DMS53 treated with DMSO at 0.1 percent for 48 hours (cell line): ENCODE measurements around the gene NAA15.
"Not testable (repeated sequence)": the region's sequence is repeated elsewhere in the genome, so short reads cannot be mapped to it uniquely, and the experiment has no call there.

Source experiments
- DNase-seq: peaks from one replicate; lab custom pipeline; 2025; ENCODE audit not compliant: unreplicated experiment; lab: John Stamatoyannopoulos, UW

The NAA15 gene

DNA sequence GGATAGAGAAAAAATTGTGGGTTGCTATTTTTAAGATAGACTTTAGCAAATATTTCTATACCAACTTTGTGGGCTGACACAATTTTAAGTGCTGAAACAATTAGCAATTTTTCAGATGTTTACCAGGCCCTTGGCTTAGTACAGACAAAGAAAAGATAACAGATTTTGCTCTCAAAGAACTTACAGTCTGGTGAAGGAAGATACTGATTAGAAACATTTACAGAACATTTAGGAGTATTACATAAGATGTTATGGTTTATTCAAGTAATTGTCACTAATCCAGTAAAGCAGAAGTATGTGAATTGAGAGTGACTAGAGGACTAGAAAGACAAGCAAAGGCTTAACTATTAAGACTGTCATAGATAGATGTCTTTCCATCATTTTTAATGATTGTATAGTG, 36.3 kb downstream of the NAA15 start:
- DNase-seq, result no peak

DNA sequence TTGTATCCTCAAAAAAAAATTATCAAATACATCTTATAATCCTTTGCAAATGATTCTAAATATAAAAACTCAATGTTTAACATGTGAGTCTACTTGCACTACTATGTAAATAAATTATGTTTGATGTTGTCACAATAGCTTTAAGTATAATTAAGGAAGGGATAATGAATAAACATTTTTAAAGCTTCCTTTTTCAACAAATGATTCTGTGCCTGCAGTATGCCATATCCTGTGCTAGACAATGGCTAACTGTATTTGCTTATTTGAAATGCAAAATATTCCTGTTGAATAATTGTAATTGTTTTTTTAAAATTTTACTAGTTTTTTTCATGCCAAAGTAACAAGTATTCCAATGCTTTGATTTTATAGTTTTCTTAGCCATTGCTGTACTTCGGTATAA, 60.0 kb downstream of the NAA15 start:
- DNase-seq, result no peak

- DNase-seq, result no peak
Observed at GRCh38 chr4:139367421-139368090, 66.3 kb downstream of the NAA15 start.

DNA sequence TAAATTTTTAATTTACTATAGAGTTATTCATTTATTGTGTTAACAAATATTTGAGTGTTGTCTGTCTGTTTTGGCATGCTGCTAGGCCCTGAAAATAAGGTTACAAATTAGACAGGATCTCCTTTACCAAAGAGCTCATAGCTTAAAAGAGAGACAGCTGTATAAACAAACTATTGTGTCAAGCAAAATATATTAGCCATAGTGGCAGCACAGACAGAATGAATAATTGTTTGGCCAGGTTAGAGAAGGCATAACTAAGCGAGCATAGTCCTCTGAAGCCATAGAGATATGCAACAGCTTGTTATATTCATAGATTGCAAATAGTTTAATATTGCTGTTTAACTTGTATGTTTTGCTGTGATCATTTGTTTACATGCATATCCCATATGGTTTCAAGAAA, 67.7 kb downstream of the NAA15 start:
- DNase-seq, result peak; percentile 90

GRCh38 chr4:139374251-139374650, 72.9 kb downstream of the NAA15 start:
- DNase-seq, result no peak

DNA sequence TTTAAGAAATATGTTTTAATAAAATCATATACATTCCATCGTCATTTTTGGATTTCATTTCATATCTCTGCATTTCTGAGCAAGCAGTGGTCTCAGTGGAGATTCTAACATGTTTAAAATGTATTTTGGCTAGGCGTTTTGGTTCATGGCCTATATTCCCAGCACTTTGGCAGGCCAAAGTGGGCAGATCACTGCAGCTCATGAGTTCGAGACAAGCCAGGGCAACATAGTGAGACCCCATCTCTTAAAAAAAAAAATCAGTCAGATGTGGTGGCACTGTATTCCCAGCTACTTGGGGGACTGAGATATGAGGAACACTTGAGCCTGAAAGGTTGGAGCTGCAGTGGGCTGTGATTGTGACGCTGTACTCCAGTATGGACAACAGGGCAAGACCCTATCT, 85.1 kb downstream of the NAA15 start:
- no peak for DNase-seq

DNA sequence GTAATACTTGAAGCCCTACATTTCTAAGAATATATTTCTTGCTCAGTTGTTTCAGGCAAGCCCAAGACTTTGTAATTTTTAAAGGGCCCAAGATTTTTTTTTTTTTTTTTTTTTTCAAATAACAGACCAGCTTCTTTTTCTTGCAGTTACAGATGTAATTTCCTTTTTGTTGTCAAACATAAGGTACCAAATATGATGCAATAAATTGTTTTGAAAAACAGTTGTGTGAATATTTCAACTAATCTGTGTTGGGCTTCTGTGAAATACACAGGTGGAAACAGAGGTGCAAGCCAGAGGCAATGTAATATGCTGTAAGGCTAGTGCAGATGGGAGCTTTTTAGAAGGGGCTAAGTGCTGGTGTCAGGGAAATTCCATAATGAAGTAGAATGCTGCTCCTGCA, 87.8 kb downstream of the NAA15 start:
- DNase-seq, result no peak

GRCh38 chr4:139389991-139390390, 88.7 kb downstream of the NAA15 start:
- DNase-seq, result no peak

GRCh38 chr4:139391731-139392130, 90.4 kb downstream of the NAA15 start:
- no peak for DNase-seq

DNA sequence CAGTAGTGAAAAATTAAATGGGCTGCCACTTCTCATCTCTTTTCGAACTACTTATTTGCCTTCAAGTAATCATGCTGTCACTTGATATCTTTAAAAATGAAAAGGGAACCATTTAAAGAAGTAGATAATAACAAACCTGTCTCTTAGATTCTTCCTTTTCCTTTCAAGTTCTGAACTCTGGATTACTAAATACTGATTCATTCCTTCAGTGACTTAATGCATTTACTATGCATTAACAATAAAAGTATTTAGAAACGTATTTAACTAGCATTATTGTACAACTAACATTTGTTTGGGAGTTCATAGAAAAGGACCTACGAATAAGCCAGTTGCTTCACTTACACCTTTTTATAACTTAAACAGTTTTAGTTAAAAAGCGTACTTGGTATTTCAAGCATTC, 91.5 kb downstream of the NAA15 start:
- DNase-seq, result no peak

DNA sequence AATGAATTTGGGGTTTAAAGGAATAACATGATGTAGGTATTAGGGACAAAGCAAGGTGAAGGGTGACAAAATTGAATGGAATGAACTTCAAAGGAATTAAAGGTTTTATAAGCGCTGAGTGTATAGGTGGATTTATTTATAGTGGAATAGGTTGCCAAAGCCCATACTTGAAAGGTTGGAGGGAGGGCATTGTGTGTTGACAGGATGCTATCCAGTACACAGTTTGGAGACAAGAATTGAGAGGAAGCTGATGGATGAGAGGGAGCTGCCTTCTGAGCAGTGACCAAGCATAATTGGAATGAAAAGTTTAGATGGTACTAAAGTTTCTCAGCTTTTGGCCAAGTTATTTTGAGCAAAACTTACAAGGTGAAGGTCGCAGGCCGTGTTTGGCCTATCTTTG, 100.1 kb downstream of the NAA15 start:
- DNase-seq, result no peak

GRCh38 chr4:139402436-139402835, 101.1 kb downstream of the NAA15 start:
- no peak for DNase-seq

- DNase-seq, result no peak
Observed at GRCh38 chr4:139403462-139403861, 102.2 kb downstream of the NAA15 start.

DNA sequence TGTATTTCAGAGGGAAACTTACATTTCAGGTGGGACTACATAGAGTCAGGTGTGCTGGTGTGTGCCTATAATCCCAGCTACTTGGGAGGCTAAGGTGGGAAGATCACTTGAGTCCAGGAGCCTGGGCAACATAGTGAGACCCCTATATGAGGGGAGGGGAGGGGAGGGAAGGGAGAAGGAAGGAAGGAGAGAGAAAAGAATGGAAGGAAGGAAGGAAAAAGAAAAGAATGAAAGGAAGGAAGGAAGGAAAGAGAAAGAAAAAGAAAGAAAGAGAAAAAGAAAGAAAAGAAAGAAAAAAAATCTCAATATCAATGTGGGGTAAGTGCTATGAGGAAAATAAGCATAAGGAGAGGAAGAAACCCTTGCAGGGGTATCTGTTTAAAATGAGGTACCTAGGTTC, 109.0 kb downstream of the NAA15 start:
- DNase-seq, result no peak

DNA sequence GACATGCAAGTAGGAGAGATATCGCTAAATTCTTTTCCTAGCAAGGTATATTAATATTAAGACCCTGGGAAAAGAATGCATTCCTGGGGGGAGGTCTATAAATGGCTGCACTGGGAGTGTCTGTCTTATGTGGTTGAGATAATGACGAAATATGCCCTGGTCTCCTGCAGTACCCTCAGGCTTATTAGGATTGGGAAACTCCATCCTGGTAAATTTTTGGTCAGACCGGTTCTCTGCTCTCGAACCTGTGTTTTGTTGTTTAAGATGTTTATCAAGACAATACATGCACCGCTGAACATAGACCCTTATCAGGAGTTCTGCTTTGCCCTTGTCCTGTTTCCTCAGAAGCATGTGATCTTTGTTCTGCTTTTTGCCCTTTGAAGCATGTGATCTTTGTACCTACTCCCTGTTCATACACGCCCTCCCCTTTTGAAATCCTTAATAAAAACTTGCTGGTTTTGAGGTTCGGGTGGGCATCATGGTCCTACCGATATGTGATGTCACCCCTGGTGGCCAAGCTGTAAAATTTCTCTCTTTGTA, 113.4 kb downstream of the NAA15 start:
- not testable (repeated sequence) for DNase-seq

- DNase-seq, result peak; percentile 23
Observed at GRCh38 chr4:139416073-139416673, 114.9 kb downstream of the NAA15 start.

DNA sequence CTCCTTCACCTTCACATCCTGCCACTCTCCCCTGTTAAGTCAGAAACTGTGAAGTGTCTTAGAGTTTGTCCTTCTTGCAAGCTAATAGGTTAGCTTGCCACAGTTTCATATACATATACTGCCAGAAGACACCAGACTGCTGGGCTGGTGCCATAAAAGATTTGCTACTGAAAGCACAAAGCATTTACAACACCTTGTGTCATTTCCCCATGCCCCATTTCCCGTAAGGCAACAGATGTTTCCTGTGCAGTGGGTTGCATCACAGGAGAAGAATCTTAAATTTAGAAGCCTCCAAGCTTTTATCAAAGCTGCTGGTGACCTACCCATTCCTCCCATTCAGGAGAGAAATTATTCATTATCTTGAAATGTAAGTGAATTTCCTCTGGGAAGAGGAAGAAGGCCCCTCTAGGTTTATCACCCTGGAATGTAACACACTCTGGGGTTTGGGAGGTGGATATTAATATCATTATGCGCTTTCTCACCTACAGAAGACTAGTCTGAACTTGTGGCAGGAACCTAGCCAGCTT, 118.1 kb downstream of the NAA15 start:
- DNase-seq, result no peak

DNA sequence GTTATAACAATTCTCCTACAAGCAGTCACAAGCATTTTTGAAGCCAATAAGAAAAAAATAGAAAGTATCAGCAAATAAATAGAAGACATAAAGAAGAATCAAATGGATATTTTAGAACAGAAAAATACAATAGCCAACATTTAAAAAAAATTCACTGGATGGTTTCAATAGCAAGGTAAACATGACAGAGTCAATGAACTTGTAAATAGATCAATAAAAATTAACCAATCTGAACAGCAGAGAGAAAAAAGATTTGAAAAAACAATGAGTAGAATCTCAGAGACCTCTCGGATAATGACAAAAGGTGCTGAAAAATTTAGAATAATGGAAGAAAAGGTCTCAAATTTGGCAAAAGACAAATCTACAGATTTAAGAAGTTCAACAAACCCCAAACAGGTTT, 119.3 kb downstream of the NAA15 start:
- no peak for DNase-seq

GRCh38 chr4:139436122-139436521, 134.8 kb downstream of the NAA15 start:
- no peak for DNase-seq

DNA sequence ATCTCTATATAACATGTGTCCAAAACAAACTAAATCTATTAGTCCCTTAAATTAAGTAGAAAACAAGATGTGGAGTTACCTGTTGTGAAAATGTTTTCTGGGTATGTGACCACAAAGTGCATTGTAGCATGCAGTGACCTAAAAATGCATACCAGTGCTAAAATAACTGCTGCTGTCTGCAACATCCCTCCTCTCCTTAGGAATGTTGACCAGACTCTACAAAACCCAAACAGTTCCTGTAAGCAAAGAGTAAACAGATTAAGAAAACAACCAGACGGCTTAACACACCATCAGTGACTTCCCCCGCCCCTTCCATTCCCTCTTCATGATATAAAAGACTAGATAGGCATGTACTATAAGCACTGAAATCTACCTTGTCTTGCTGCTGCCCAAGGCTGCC, 136.8 kb downstream of the NAA15 start:
- DNase-seq, result no peak

DNA sequence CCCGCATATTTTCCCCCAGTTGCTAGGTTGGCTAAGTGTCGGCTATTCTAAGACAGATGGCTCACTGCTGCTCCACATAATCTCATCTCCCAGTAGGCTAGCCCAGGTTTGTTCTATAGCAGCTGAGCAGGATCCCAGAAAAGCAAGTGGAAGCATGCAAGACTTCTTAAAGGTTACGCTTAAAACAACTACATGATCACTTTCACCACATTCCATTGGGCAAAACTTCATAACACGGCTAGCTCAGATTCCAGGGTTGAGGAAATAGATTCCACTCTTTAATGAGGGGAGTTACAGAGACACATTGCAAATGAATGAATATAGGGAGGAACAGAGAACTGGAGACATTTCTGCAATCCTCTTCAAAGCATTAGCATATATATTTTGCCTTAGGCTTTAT, 139.7 kb downstream of the NAA15 start:
- DNase-seq, result no peak

DNA sequence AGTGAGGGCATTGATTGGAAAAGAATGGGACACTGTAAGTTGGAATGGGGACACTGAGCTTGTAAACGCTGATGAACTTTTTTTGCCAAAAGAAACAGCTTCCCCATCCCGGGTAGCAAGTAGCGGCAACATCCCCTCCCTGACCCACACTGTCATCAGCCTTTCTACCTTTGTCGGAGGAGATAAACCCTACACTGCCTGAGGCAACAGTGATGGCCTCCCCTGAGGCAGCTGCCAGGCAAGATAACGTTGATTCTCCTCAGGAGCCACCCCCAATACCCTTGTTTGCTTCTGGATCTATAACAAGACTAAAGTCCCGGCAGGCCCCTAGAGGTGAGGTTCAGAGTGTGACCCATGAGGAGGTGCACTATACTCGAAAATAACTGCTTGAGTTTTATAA, 142.4 kb downstream of the NAA15 start:
- no peak for DNase-seq

GRCh38 chr4:139444881-139445280, 143.6 kb downstream of the NAA15 start:
- not testable (repeated sequence) for DNase-seq
